Natural killer cell (primary cell): ENCODE data around the gene LRRC70. TPM values are rescaled to one million over a fixed set of nuclear protein-coding genes. Genes with fewer than 3 reads are reported as not detected.

ENCODE experiments used
- ATAC-seq, 3 donors: fragments of 150-1000 bp in 2 of 3; fragments of 200-7000 bp in 1 of 3; cut with Tn5 transposase; 1 replicate in 1 of 3; 2 replicates in 2 of 3; pipeline ENCODE4 v1.10.0; 2021; ENCODE audit warnings: mild to moderate bottlenecking in 2 of 3, moderate library complexity in 2 of 3
- DNase-seq, 2 donors: peaks; one replicate each; pipeline versions ENCODE4 v3.0.0 to v3.0.0-alpha.2; 2013 to 2021; ENCODE audit warnings: mixed read lengths in 1 of 2
- H3K27ac ChIP-seq: one replicate; pipeline ENCODE4 v1.5.1; 2013; ENCODE audit warnings: mild to moderate bottlenecking, low read length
- H3K27me3 ChIP-seq: one replicate; pipeline ENCODE4 v1.6.1; 2013; ENCODE audit warnings: low read length; ENCODE audit not compliant: control insufficient read depth, insufficient read depth
- H3K36me3 ChIP-seq: one replicate; pipeline ENCODE4 v1.6.1; 2013; ENCODE audit warnings: low read length; ENCODE audit not compliant: control insufficient read depth, insufficient read depth
- H3K4me1 ChIP-seq: one replicate; pipeline ENCODE4 v1.6.1; 2013; ENCODE audit warnings: low read length; ENCODE audit not compliant: control insufficient read depth, insufficient read depth
- H3K4me3 ChIP-seq: one replicate; pipeline ENCODE4 v1.5.1; 2013; ENCODE audit warnings: low read length
- H3K9me3 ChIP-seq: one replicate; pipeline ENCODE4 v1.6.1; 2013; ENCODE audit warnings: low read length; ENCODE audit not compliant: control insufficient read depth, insufficient read depth
- H3K27ac Mint-ChIP-seq, 2 donors: one replicate each; pipeline ENCODE4 v1.8.0; 2022; ENCODE audit warnings: mild to moderate bottlenecking in 2 of 2, mixed read lengths in 2 of 2, moderate library complexity in 1 of 2
- H3K27me3 Mint-ChIP-seq, 2 donors: one replicate each; pipeline ENCODE4 v1.8.0; 2022; ENCODE audit warnings: low read depth in 2 of 2, mixed read lengths in 2 of 2
- H3K36me3 Mint-ChIP-seq: one replicate; pipeline ENCODE4 v1.8.0; 2022; ENCODE audit warnings: mixed read lengths
- H3K4me1 Mint-ChIP-seq, 2 donors: one replicate each; pipeline ENCODE4 v1.8.0; 2022; ENCODE audit warnings: mixed read lengths in 2 of 2
- H3K4me3 Mint-ChIP-seq: one replicate; pipeline ENCODE4 v1.8.0; 2022; ENCODE audit warnings: mild to moderate bottlenecking, moderate library complexity, mixed read lengths
- H3K9me3 Mint-ChIP-seq, 2 donors: one replicate each; pipeline ENCODE4 v1.8.0; 2022; ENCODE audit warnings: mixed read lengths in 2 of 2
- CTCF ChIP-seq: fragments of 200-600 bp; IDR thresholded peaks from one replicate; pipeline ENCODE4 v1.8.0; 2022; ENCODE audit warnings: antibody characterized with exemption
- WGBS: methylation state at CpG from one replicate; pipeline ENCODE4 v1.1.7; 2013; ENCODE audit warnings: missing lambda C conversion rate; ENCODE audit not compliant: insufficient coverage; 5-methylcytosine and 5-hydroxymethylcytosine counted together
- intact Hi-C: fragments of 100-400 bp; cut with micrococcal nuclease; formaldehyde crosslinking; loops from one replicate; pipeline ENCODE4 v1.14.2; 2022
- total RNA-seq, 4 donors: library from RNA; stranded (reverse); fragments of 120-200 nt in 1 of 4; gene quantifications; one replicate each; pipeline versions ENCODE4 v1.2.3 to v1.2.4, GENCODE V29; 2013 to 2022

Gene LRRC70
- total RNA-seq, 3 donors from 2014 or later (not counting 1 experiment from before 2014, with no cell fraction given), result 17.6 to 29.5 (median 21.2) TPM

DNA sequence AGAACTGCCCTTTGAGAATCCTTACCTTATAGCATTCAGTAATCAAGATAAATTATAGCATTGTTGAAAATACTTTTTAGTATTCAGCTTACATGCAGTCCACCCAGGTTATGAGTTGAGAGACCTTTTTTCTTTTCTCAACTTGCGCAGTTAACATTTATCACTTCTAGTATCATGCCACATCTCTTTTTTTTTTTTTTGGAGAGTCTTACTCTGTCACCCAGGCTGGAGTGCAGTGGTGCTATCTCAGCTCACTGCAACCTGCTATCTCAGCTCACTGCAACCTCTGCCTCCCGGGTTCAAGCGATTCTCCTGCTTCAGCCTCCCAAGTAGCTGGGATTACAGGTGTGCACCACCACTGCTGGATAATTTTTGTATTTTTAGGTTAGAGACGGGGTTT, 29.0 kb downstream of the LRRC70 start:
- Histone ChIP-seq H3K4me3 (no peak overlapping the region), H3K36me3 (peaks cover 4% of the 10 kb centered on the region), H3K4me1 (peaks cover 11% of the 10 kb centered on the region), H3K9me3 (no peaks in the 10 kb centered on the region), H3K27ac (no peak overlapping the region), H3K27me3 (no peaks in the 10 kb centered on the region)
- intact Hi-C loops, result no loop called here
- Mint-ChIP-seq H3K4me3 (peak overlapping the region; percentile 35), H3K27ac (peak overlapping the region; percentile 55 to 75), H3K9me3 (peaks cover 0 to 2% of the 10 kb centered on the region in 2 donors), H3K36me3 (no peaks in the 10 kb centered on the region), H3K27me3 (no peaks in the 10 kb centered on the region), H3K4me1 (peaks cover 33% of the 10 kb centered on the region in 2 donors)
- DNase-seq (no peak), ATAC-seq (peak in 2 of 3 donors; percentile 56 to 57)
- no peak for TF ChIP-seq CTCF
- WGBS, result 94% methylated on average over 4 of the region's 4 CpGs

DNA sequence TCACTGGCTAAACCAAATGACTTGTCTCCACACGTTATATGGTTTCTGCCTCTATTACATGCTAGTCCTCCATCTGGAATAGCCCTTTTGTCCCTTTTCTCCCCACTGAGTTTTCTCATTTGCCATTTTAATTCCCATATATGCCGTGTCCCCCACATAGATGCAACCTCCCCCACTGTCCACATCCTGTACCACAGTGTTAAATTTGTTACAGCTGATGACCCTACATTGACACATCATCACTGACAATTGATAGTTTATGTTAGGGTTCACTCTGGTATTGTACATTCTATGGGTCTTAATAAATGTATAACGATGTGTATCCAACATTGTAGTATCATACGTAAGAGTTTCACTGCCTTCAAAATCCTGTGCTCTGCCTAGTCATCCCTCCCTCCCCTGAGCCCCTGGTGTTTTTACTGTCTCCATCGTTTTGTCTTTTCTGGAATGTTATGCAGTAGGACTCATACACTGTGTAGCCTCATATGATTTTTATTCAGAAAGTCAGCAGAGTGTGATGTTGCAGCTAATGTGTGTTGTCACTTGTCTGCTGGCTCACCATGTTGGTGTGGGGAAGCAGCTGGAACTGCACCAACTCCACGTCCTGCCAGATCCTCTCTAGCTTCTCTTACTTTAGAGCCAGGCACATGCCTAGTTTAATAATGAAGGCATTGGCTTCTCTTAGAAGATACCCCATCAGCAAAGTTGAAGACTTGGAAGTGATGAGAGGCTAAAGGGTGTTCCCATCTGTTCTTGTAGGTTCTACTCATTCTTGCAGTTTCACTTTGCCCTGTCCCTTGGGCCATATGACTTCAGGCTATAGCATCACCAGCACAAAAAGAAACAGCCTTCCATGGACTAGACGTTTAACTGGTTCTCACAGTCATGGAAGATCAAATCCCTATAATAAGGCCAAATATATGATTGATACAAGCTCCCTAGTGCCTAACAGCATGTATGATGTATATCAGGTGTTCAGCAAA, 30.2 kb downstream of the LRRC70 start:
- intact Hi-C loops, result no loop called here

GRCh38 chr5:62614355-62614754, 35.7 kb downstream of the LRRC70 start:
- no peak for TF ChIP-seq CTCF
- intact Hi-C loops, result no loop called here
- Histone ChIP-seq H3K36me3 (peaks cover 4% of the 10 kb centered on the region), H3K27ac (no peak overlapping the region), H3K4me3 (no peak overlapping the region), H3K27me3 (no peaks in the 10 kb centered on the region), H3K4me1 (no peaks in the 10 kb centered on the region), H3K9me3 (no peaks in the 10 kb centered on the region)
- Mint-ChIP-seq H3K4me1 (peaks cover under 1 to 8% of the 10 kb centered on the region in 2 donors), H3K36me3 (no peaks in the 10 kb centered on the region), H3K4me3 (no peak overlapping the region), H3K27me3 (no peaks in the 10 kb centered on the region), H3K9me3 (peaks cover 0 to under 1% of the 10 kb centered on the region in 2 donors), H3K27ac (no peak overlapping the region)
- ATAC-seq (no peak), DNase-seq (no peak)
- WGBS, result 96% methylated on average over 8 of the region's 8 CpGs

More for the DNA sequence above, 30.2 kb downstream of the LRRC70 start:
- Histone ChIP-seq H3K27ac (no peak overlapping the region), H3K4me3 (no peak overlapping the region), H3K4me1 (peaks cover 11% of the 10 kb centered on the region), H3K9me3 (no peaks in the 10 kb centered on the region), H3K27me3 (no peaks in the 10 kb centered on the region), H3K36me3 (no peaks in the 10 kb centered on the region)
- H3K27me3 Mint-ChIP-seq, result no peaks in the 10 kb centered on the region
- 87% methylated on average over 6 of the region's 7 CpGs for WGBS
- no peaks in the 10 kb centered on the region for H3K36me3 Mint-ChIP-seq
- no peak for TF ChIP-seq CTCF
- H3K4me3 Mint-ChIP-seq, result peak overlapping the region; percentile 69
- H3K27ac Mint-ChIP-seq, result peak overlapping the region; percentile 55 to 75
- H3K9me3 Mint-ChIP-seq, result peaks cover 0 to 2% of the 10 kb centered on the region in 2 donors
- peaks cover 28 to 33% of the 10 kb centered on the region in 2 donors for H3K4me1 Mint-ChIP-seq
- ATAC-seq (peak; percentile 59 to 80 (median 62)), DNase-seq (no peak)
